PFSK-1 (cell line): ENCODE measurements around the gene MTFR1L.

ENCODE experiments used
- FOXP2 ChIP-seq: optimal IDR thresholded peaks from 2 replicates; pipeline ENCODE3; 2011; ENCODE audit warnings: borderline replicate concordance, control low read depth, inconsistent platforms; ENCODE audit not compliant: insufficient read depth; ENCODE audit errors: extremely low read length, extremely low read depth
- POLR2AphosphoS5 ChIP-seq: IDR thresholded peaks from 2 replicates; pipeline ENCODE4 v1.6.1; 2012; ENCODE audit warnings: low read depth, mild to moderate bottlenecking, control low read depth, low read length, moderate library complexity
- REST ChIP-seq, 2 experiments: IDR thresholded peaks; 2 replicates each; pipeline versions ENCODE4 v1.6.1 to v1.8.0; 2011 to 2012; ENCODE audit warnings: low read depth in 2 of 2, low read length in 2 of 2, control low read depth in 1 of 2, inconsistent platforms in 1 of 2, mild to moderate bottlenecking in 1 of 2, moderate library complexity in 1 of 2; ENCODE audit not compliant: insufficient read depth in 1 of 2
- SIN3A ChIP-seq: IDR thresholded peaks from 2 replicates; pipeline ENCODE4 v1.6.1; 2012; ENCODE audit warnings: mild to moderate bottlenecking, low read length, moderate library complexity, borderline replicate concordance; ENCODE audit not compliant: insufficient read depth
- TAF1 ChIP-seq: IDR thresholded peaks from 2 replicates; pipeline ENCODE4 v1.6.1; 2012; ENCODE audit warnings: low read length, control low read depth, borderline replicate concordance; ENCODE audit not compliant: insufficient read depth

Gene MTFR1L

GRCh38 chr1:25813734-25814471, 5.9 kb upstream of the MTFR1L start:
- no peak for TF ChIP-seq FOXP2
- TF ChIP-seq SIN3A: no peak

GRCh38 chr1:25814549-25815087, 5.1 kb upstream of the MTFR1L start:
- no peak for TF ChIP-seq TAF1
- no peak for TF ChIP-seq REST (IDR thresholded peaks at IDR 0.05; ENCODE audit: insufficient read depth in 1 of 2, low read depth in 2 of 2, low read length in 2 of 2)
- no peak for TF ChIP-seq FOXP2
- no peak for TF ChIP-seq POLR2AphosphoS5
- TF ChIP-seq SIN3A: no peak

GRCh38 chr1:25815208-25816111, 4.3 kb upstream of the MTFR1L start:
- TF ChIP-seq POLR2AphosphoS5 (no peak), SIN3A (no peak), REST (IDR thresholded peaks at IDR 0.05; ENCODE audit: insufficient read depth in 1 of 2, low read depth in 2 of 2, low read length in 2 of 2) (no peak), TAF1 (no peak), FOXP2 (no peak)

GRCh38 chr1:25816112-25816718, 3.5 kb upstream of the MTFR1L start:
- TF ChIP-seq SIN3A (no peak), REST (IDR thresholded peaks at IDR 0.05; ENCODE audit: insufficient read depth in 1 of 2, low read depth in 2 of 2, low read length in 2 of 2) (no peak), POLR2AphosphoS5 (no peak), FOXP2 (no peak), TAF1 (no peak)

GRCh38 chr1:25817840-25818501, 1.8 kb upstream of the MTFR1L start:
- TF ChIP-seq FOXP2 (no peak), TAF1 (no peak), REST (IDR thresholded peaks at IDR 0.05; ENCODE audit: insufficient read depth in 1 of 2, low read depth in 2 of 2, low read length in 2 of 2) (no peak), SIN3A (no peak), POLR2AphosphoS5 (no peak)
